ENCODE measurements around the gene SQSTM1. TPM values are rescaled to one million over a fixed set of nuclear protein-coding genes. Genes with fewer than 3 reads are reported as not detected.

Gene SQSTM1
- total and polyA plus RNA-seq, 9 of the 15 experiments (the other 6 are each of a cell fraction or from before 2014, with no cell fraction given), result 5.6 to 148 (median 64.0) TPM

DNA sequence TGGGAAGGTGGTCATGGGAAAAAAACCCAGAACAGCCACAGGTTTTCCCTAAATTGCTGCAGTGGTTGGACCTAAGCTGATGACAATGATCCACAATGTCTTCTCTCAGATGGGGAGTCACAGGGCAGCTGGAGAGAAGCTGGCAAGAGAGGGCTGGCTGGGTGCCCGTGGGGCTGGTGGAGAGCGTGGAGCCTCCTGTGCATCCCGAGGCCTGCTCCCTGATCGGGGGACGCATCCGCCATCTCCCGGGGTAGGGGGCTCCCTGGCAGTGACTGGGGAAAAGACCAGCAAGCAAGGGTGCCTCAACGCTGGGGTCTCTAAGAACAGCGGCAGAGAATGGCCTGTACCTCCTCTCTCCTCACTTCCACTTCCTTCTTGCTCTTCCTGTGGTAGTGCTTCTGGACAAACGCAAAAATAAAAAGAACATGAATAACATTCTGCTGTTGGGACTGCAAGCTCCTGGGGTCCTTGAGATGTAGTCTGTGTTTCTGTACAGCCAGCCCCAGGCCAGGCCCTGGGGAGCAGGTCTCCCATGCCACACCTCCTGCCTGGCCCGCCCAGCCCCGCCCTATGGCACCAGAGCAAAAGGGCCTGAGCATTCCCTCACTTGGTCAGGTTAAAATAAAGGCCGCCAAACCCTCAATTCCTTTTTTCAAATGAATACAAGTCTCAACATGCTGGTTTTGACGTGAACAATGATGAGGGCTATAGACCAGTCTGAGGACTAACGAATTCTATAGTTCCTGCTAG lies 45.0 kb downstream of the SQSTM1 start:
- DNase-seq (ENCODE audit: extremely low read depth in 1 of 4, low spot score in 3 of 4), result no peak
- ATAC-seq, result no peak
- Histone ChIP-seq H3K9me3 (replicated peaks; ENCODE audit: control insufficient read depth, insufficient read depth, low read depth, low read length) (no peaks in the 10 kb centered on the region), H3K9ac (ENCODE audit: insufficient read depth in 1 of 2, low read depth in 2 of 2, low read length in 2 of 2) (peak overlapping the region in 1 of 2 experiments; percentile 74; a peak in 2 of 4 replicates), H3K9me1 (ENCODE audit: control insufficient read depth, insufficient read depth, low read length) (peaks cover 2% of the 10 kb centered on the region), H3K27me3 (ENCODE audit: control insufficient read depth in 2 of 2, insufficient read depth in 2 of 2, low read length in 2 of 2) (no peaks in the 10 kb centered on the region), H3K79me2 (ENCODE audit: control insufficient read depth, insufficient read depth, low read length) (no peaks in the 10 kb centered on the region), H3K36me3 (ENCODE audit: control insufficient read depth, insufficient read depth, low read length) (peaks cover 70% of the 10 kb centered on the region; the same call in 2 of the 3 replicates), H2AFZ (ENCODE audit: low read depth, low read length) (no peak overlapping the region), H3K4me2 (ENCODE audit: insufficient read depth, low read length) (no peak overlapping the region), H3K4me1 (replicated peaks in 1 of 2; ENCODE audit: control insufficient read depth in 2 of 2, insufficient read depth in 2 of 2, low read length in 2 of 2) (peaks cover 0 to 23% of the 10 kb centered on the region in 2 experiments; a peak in 3 of 5 replicates), H3K4me3 (no peak overlapping the region), H4K20me1 (replicated peaks; ENCODE audit: control insufficient read depth, insufficient read depth, low read length) (no peaks in the 10 kb centered on the region), H3K27ac (ENCODE audit: extremely low read depth, low read depth, low read length) (no peak overlapping the region)
- no TSS peak for BruUV-seq (replicated peaks)
- POLR2A ChIA-PET, result interaction anchor here (0.8 to 1.0 kb wide), 2 partner anchors 8 to 9 kb away, joined by 3 to 5 read pairs; no protein-coding TSS in a partner anchor
- WGBS (ENCODE audit: insufficient coverage, low coverage, missing lambda C conversion rate), result 89% methylated on average over 14 of the region's 15 CpGs
- intact Hi-C loops (cut with micrococcal nuclease), result no loop called here
- TF ChIP-seq CREBBP (IDR thresholded peaks at IDR 0.05; ENCODE audit: low read depth, low read length), result no peak
- TF ChIP-seq ZNF3 (CRISPR knock-in tag; IDR thresholded peaks at IDR 0.05), result no peak
- no peak for TF ChIP-seq POLR3G (IDR thresholded peaks at IDR 0.05; ENCODE audit: extremely low read depth, insufficient read length, insufficient replicate concordance)
- TF ChIP-seq TARDBP (IDR thresholded peaks at IDR 0.05), result no peak
- TF ChIP-seq C11orf30 (IDR thresholded peaks at IDR 0.05; ENCODE audit: low read depth), result no peak
- TF ChIP-seq, protein P1, sequence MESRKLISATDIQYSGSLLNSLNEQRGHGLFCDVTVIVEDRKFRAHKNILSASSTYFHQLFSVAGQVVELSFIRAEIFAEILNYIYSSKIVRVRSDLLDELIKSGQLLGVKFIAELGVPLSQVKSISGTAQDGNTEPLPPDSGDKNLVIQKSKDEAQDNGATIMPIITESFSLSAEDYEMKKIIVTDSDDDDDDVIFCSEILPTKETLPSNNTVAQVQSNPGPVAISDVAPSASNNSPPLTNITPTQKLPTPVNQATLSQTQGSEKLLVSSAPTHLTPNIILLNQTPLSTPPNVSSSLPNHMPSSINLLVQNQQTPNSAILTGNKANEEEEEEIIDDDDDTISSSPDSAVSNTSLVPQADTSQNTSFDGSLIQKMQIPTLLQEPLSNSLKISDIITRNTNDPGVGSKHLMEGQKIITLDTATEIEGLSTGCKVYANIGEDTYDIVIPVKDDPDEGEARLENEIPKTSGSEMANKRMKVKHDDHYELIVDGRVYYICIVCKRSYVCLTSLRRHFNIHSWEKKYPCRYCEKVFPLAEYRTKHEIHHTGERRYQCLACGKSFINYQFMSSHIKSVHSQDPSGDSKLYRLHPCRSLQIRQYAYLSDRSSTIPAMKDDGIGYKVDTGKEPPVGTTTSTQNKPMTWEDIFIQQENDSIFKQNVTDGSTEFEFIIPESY (CRISPR knock-in tag; IDR thresholded peaks at IDR 0.05), result no peak
- no peak for TF ChIP-seq KDM1A (IDR thresholded peaks at IDR 0.05)
- no peak for TF ChIP-seq RCOR1 (IDR thresholded peaks at IDR 0.05; ENCODE audit: borderline replicate concordance in 1 of 2, low read depth in 2 of 2, low read length in 2 of 2)
- no peak for TF ChIP-seq TFAM (CRISPR knock-in tag; conservative IDR thresholded peaks at IDR 0.05)
- TF ChIP-seq, protein P2, sequence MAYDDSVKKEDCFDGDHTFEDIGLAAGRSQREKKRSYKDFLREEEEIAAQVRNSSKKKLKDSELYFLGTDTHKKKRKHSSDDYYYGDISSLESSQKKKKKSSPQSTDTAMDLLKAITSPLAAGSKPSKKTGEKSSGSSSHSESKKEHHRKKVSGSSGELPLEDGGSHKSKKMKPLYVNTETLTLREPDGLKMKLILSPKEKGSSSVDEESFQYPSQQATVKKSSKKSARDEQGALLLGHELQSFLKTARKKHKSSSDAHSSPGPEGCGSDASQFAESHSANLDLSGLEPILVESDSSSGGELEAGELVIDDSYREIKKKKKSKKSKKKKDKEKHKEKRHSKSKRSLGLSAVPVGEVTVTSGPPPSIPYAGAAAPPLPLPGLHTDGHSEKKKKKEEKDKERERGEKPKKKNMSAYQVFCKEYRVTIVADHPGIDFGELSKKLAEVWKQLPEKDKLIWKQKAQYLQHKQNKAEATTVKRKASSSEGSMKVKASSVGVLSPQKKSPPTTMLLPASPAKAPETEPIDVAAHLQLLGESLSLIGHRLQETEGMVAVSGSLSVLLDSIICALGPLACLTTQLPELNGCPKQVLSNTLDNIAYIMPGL (CRISPR knock-in tag; IDR thresholded peaks at IDR 0.05), result no peak
- TF ChIP-seq POLR2AphosphoS5 (IDR thresholded peaks at IDR 0.05; ENCODE audit: control insufficient read depth, insufficient read depth, low read depth, low read length), result no peak
- TF ChIP-seq, protein P3, sequence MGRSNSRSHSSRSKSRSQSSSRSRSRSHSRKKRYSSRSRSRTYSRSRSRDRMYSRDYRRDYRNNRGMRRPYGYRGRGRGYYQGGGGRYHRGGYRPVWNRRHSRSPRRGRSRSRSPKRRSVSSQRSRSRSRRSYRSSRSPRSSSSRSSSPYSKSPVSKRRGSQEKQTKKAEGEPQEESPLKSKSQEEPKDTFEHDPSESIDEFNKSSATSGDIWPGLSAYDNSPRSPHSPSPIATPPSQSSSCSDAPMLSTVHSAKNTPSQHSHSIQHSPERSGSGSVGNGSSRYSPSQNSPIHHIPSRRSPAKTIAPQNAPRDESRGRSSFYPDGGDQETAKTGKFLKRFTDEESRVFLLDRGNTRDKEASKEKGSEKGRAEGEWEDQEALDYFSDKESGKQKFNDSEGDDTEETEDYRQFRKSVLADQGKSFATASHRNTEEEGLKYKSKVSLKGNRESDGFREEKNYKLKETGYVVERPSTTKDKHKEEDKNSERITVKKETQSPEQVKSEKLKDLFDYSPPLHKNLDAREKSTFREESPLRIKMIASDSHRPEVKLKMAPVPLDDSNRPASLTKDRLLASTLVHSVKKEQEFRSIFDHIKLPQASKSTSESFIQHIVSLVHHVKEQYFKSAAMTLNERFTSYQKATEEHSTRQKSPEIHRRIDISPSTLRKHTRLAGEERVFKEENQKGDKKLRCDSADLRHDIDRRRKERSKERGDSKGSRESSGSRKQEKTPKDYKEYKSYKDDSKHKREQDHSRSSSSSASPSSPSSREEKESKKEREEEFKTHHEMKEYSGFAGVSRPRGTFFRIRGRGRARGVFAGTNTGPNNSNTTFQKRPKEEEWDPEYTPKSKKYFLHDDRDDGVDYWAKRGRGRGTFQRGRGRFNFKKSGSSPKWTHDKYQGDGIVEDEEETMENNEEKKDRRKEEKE (IDR thresholded peaks at IDR 0.05; ENCODE audit: borderline replicate concordance in 1 of 2, control insufficient read depth in 1 of 2, low read depth in 2 of 2, low read length in 1 of 2), result no peak
- in situ Hi-C loops (cut with MboI), result no loop called here
- FAIRE-seq, result no peak
- CTCF ChIA-PET (ENCODE audit: low intra/inter-chr PET ratio), result no interaction called here

All from K562 (cell line).